ENCODE measurements around the gene UQCRQ.

The UQCRQ gene

GRCh38 chr5:132896685-132897084 lies 30.2 kb downstream of the UQCRQ start:
- no peak for DNase-seq
- in situ Hi-C loops (cut with MboI; ENCODE audit: low pct_unique_long_range_greater_than_20kb, low sequenced_read_pairs): no loop called here

- in situ Hi-C loops (cut with MboI; ENCODE audit: low pct_unique_long_range_greater_than_20kb, low sequenced_read_pairs): no loop called here
- no peak for DNase-seq
These were observed 31.7 kb downstream of the UQCRQ start for GRCh38 chr5:132898094-132898493.

- no peak for DNase-seq
- in situ Hi-C loops (cut with MboI; ENCODE audit: low pct_unique_long_range_greater_than_20kb, low sequenced_read_pairs): no loop called here
These were observed 34.6 kb downstream of the UQCRQ start for GRCh38 chr5:132901036-132901435.

DNA sequence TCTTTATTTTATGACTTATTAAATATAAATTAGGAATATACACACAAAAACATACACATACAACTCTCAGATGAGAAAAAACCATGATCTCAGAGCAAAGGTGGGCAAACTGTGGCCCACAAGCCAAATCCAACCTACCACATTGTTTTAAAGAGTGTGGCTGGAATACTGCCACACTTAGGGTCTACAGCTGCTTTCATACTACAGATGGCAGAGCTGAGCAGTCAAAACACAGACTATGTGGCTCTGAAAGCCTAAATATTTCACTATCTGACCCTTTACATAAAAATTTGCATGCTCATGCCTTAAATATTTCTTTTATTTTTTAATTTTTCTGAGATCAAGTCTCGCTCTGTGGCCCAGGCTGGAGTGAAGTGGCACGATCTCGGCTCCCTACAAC lies 35.3 kb downstream of the UQCRQ start:
- no peak for DNase-seq
- in situ Hi-C loops (cut with MboI; ENCODE audit: low pct_unique_long_range_greater_than_20kb, low sequenced_read_pairs): no loop called here

- DNase-seq: peak; percentile 16
- in situ Hi-C loops (cut with MboI; ENCODE audit: low pct_unique_long_range_greater_than_20kb, low sequenced_read_pairs): no loop called here
These were observed 39.5 kb downstream of the UQCRQ start for GRCh38 chr5:132905938-132906337.

- DNase-seq: no peak
These were observed 40.7 kb downstream of the UQCRQ start for GRCh38 chr5:132907161-132907560.

GRCh38 chr5:132909702-132910101 lies 43.3 kb downstream of the UQCRQ start:
- in situ Hi-C loops (cut with MboI; ENCODE audit: low pct_unique_long_range_greater_than_20kb, low sequenced_read_pairs): no loop called here
- no peak for DNase-seq

More at GRCh38 chr5:132907161-132907560, 40.7 kb downstream of the UQCRQ start:
- in situ Hi-C loops (cut with MboI; ENCODE audit: low pct_unique_long_range_greater_than_20kb, low sequenced_read_pairs): no loop called here

DNA sequence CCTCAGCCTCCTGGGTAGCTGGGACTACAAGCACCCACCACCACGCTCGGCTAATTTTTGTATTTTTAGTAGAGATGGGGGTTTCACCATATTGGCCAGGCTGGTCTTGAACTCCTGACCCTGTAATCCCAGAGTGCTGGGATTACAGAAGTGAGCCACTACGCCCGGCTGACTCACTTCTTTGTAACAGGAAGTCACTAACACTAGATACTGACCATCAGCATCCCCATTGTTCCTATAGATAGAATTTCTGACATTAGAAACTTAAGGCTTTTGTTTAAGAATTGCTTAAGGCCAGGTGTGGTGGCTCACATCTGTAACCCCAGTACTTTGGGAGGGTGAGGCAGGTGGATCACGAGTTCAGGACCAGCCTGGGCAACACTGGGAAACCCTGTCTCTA lies 49.2 kb downstream of the UQCRQ start:
- no peak for DNase-seq
- in situ Hi-C loops (cut with MboI; ENCODE audit: low pct_unique_long_range_greater_than_20kb, low sequenced_read_pairs): no loop called here

DNA sequence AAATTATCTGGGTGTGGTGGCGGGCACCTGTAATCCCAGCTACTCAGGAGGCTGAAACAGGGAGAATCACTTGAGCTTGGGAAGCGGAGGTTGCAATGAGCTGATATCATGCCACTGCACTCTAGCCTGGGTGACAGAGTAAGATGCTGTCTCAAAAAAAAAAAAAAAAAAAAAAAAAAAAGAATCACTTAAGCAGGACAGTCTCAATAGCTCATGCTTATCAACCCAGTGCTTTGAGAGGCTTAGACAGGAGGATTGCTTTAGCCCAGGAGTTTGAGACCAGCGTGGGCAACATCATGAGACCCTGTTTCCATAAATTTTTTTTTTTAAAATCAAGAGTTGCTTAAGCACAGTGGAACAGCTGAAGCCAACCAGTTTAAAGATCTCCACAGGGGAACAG lies 49.6 kb downstream of the UQCRQ start:
- DNase-seq: no peak
- in situ Hi-C loops (cut with MboI; ENCODE audit: low pct_unique_long_range_greater_than_20kb, low sequenced_read_pairs): no loop called here
